GM20000 (cell line): ENCODE results near the gene CBR1.

Experiments
- DNase-seq: peaks from one replicate; pipeline ENCODE4 v3.0.0; 2012; ENCODE audit warnings: low spot score
- CTCF ChIP-seq: IDR thresholded peaks from 2 replicates; pipeline ENCODE4 v1.5.1; 2012; ENCODE audit warnings: mild to moderate bottlenecking, control low read depth; ENCODE audit errors: extremely low read depth, missing control alignments

Gene CBR1

GRCh38 chr21:36028127-36029069 is 41.4 kb upstream of the CBR1 start:
- DNase-seq: peak; percentile 81
- TF ChIP-seq CTCF: peak; percentile 97

GRCh38 chr21:36029309-36029708 is 40.5 kb upstream of the CBR1 start:
- no peak for DNase-seq

GRCh38 chr21:36030581-36031189 is 39.1 kb upstream of the CBR1 start:
- no peak for DNase-seq
- no peak for TF ChIP-seq CTCF

More at GRCh38 chr21:36029309-36029708, 40.5 kb upstream of the CBR1 start:
- TF ChIP-seq CTCF: no peak

GRCh38 chr21:36032647-36033406 is 37.0 kb upstream of the CBR1 start:
- no peak for DNase-seq
- TF ChIP-seq CTCF: no peak

- no peak for TF ChIP-seq CTCF
- no peak for DNase-seq
These were observed 35.5 kb upstream of the CBR1 start for GRCh38 chr21:36034211-36034913.

- no peak for TF ChIP-seq CTCF
- no peak for DNase-seq
These were observed 34.4 kb upstream of the CBR1 start for GRCh38 chr21:36035381-36035791.
